ENCODE results near the gene DHFR2.

DHFR2 gene

GRCh38 chr3:94019659-94020058 lies 43.1 kb downstream of the DHFR2 start:
- H3K4me3 ChIP-seq (ENCODE audit: low read depth, low read length), result no peak overlapping the region
- no peak for DNase-seq (ENCODE audit: low read depth)
- TF ChIP-seq, protein P1, sequence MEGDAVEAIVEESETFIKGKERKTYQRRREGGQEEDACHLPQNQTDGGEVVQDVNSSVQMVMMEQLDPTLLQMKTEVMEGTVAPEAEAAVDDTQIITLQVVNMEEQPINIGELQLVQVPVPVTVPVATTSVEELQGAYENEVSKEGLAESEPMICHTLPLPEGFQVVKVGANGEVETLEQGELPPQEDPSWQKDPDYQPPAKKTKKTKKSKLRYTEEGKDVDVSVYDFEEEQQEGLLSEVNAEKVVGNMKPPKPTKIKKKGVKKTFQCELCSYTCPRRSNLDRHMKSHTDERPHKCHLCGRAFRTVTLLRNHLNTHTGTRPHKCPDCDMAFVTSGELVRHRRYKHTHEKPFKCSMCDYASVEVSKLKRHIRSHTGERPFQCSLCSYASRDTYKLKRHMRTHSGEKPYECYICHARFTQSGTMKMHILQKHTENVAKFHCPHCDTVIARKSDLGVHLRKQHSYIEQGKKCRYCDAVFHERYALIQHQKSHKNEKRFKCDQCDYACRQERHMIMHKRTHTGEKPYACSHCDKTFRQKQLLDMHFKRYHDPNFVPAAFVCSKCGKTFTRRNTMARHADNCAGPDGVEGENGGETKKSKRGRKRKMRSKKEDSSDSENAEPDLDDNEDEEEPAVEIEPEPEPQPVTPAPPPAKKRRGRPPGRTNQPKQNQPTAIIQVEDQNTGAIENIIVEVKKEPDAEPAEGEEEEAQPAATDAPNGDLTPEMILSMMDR (IDR thresholded peaks at IDR 0.05; ENCODE audit: control insufficient read depth, extremely low read depth, insufficient read depth), result no peak

DNA sequence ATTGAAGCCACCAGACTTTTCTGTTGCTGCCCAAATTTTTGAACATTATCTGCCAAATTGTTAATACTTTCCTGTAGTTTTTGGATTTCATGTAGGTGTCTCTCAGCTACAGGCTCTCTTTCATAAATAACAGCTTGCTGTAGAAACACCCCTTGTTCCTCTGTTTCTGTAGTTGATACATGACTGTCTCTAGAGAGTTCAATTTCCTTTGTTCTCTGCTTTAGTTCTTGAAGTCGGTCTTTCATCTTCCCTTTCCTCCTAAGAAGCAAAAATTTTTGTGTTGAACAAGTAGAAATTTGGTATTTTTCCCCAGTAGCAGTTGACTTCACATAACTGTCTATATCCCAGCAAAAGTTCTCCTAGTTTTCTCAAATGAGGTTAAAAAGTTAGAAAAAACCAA lies 47.7 kb downstream of the DHFR2 start:
- H3K4me3 ChIP-seq (ENCODE audit: low read depth, low read length), result no peak overlapping the region
- TF ChIP-seq, protein P1 (IDR thresholded peaks at IDR 0.05; ENCODE audit: control insufficient read depth, extremely low read depth, insufficient read depth), result no peak
- DNase-seq (ENCODE audit: low read depth), result no peak

- TF ChIP-seq, protein P1 (IDR thresholded peaks at IDR 0.05; ENCODE audit: control insufficient read depth, extremely low read depth, insufficient read depth), result no peak
Observed at GRCh38 chr3:94012185-94012584, 50.5 kb downstream of the DHFR2 start.

GRCh38 chr3:94011233-94011711 lies 51.4 kb downstream of the DHFR2 start:
- H3K4me3 ChIP-seq (ENCODE audit: low read depth, low read length), result no peak overlapping the region
- no peak for DNase-seq (ENCODE audit: low read depth)
- TF ChIP-seq, protein P1 (IDR thresholded peaks at IDR 0.05; ENCODE audit: control insufficient read depth, extremely low read depth, insufficient read depth), result no peak

More at GRCh38 chr3:94012185-94012584, 50.5 kb downstream of the DHFR2 start:
- no peak for DNase-seq (ENCODE audit: low read depth)
- no peak overlapping the region for H3K4me3 ChIP-seq (ENCODE audit: low read depth, low read length)

- TF ChIP-seq, protein P1 (IDR thresholded peaks at IDR 0.05; ENCODE audit: control insufficient read depth, extremely low read depth, insufficient read depth), result no peak
- DNase-seq (ENCODE audit: low read depth), result no peak
- no peak overlapping the region for H3K4me3 ChIP-seq (ENCODE audit: low read depth, low read length)
Observed at GRCh38 chr3:94009608-94010007, 53.1 kb downstream of the DHFR2 start.

DNA sequence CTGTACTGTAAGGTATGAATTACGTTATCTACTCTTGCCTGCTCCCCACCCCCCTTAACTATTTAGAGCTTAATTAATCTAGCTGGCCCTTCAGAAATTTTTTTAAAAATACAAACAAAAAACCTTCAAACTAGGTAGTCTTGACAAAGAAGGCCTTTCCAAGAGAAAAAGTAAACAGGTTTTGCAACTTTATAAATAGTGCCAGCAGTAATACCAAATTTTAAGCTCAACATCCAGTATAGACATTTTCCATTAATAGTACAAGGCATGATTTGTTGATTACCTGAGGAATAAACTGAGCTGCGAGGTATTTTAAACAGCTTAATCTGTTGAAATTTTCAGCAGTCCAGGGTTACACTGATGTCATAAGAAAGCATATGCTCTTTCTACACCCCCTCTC lies 54.5 kb downstream of the DHFR2 start:
- H3K4me3 ChIP-seq (ENCODE audit: low read depth, low read length), result no peak overlapping the region
- TF ChIP-seq, protein P1 (IDR thresholded peaks at IDR 0.05; ENCODE audit: control insufficient read depth, extremely low read depth, insufficient read depth), result no peak
- no peak for DNase-seq (ENCODE audit: low read depth)
